Astrocyte (in vitro differentiated cells and primary cell): Measurements from ENCODE around the gene UVSSA.

ENCODE experiments used
- EZH2 ChIP-seq: IDR thresholded peaks from 2 replicates; pipeline ENCODE4 v1.6.1; 2012; ENCODE audit warnings: mild to moderate bottlenecking, low read length, inconsistent platforms; ENCODE audit not compliant: insufficient read depth
- TF ChIP-seq, protein P1 (sequence below): IDR thresholded peaks from 2 replicates; pipeline ENCODE4 v1.5.1; 2011; ENCODE audit warnings: low read depth, mild to moderate bottlenecking, inconsistent platforms, low read length, moderate library complexity; ENCODE audit not compliant: insufficient read depth

DNA sequence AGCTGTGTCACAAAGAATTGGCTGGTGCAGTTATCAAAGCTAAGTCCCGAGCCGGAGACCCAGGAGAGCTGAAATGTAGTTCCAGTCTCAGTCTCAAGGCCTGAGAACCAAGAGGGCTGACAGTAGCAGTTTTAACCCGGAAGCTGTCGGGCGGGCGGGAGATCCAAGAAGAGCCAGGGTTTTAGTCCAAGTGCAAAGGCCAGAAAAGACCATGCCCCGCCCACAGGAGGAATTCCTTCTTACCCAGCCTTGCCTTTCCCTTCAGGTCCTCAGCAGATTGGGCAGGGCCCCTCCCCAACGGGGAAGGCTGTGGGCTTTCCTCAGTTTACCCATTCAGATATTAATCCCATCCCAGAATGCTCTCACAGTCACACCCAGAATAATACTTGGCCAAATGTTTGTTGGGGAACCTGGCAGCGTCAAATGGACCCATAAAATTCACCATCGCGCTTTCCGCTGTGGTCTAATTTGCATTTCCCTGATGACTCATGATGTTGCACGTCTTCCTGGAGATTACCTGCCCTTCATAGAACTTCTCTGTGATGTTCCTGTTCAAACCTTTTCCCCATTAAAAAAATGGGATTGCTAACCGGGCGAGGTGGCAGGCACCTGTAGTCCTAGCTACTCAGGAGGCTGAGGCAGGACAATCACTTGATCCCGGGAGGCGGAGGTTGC, 41.1 kb upstream of the UVSSA start:
- no peak for TF ChIP-seq EZH2
- TF ChIP-seq, protein P1, sequence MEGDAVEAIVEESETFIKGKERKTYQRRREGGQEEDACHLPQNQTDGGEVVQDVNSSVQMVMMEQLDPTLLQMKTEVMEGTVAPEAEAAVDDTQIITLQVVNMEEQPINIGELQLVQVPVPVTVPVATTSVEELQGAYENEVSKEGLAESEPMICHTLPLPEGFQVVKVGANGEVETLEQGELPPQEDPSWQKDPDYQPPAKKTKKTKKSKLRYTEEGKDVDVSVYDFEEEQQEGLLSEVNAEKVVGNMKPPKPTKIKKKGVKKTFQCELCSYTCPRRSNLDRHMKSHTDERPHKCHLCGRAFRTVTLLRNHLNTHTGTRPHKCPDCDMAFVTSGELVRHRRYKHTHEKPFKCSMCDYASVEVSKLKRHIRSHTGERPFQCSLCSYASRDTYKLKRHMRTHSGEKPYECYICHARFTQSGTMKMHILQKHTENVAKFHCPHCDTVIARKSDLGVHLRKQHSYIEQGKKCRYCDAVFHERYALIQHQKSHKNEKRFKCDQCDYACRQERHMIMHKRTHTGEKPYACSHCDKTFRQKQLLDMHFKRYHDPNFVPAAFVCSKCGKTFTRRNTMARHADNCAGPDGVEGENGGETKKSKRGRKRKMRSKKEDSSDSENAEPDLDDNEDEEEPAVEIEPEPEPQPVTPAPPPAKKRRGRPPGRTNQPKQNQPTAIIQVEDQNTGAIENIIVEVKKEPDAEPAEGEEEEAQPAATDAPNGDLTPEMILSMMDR = no peak
